HEK293 (cell line): ENCODE measurements around the gene ARL3.
A peak's percentile ranks its signal among the peaks of the same experiment; 100 is the strongest.
"Not testable (repeated sequence)": the region's sequence is repeated elsewhere in the genome, so short reads cannot be mapped to it uniquely, and the experiment has no call there.

ENCODE experiments used
- CTCF ChIA-PET: fragments of 350-600 bp; formaldehyde crosslinking; extraction: SDS; loops from one replicate; lab custom pipeline; 2021; ENCODE audit warnings: antibody characterized with exemption; lab: Yijun Ruan, JAX
- POLR2A ChIA-PET: fragments of 300-600 bp; formaldehyde crosslinking; extraction: SDS; loops from one replicate; lab custom pipeline; 2020; ENCODE audit warnings: antibody characterized with exemption, inconsistent platforms; lab: Yijun Ruan, JAX
- H3K27ac ChIP-seq: fragments of 200-500 bp; sonication (Bioruptor generic); 2 replicates; pipeline ENCODE4 v1.5.1; 2014; ENCODE audit warnings: low read depth, low read length, control low read depth, inconsistent platforms; ENCODE audit errors: extremely low read depth
- H3K36me3 ChIP-seq, 2 experiments: fragments of 200-500 bp in 1 of 2; sonication (Bioruptor generic) in 1 of 2; 1 replicate in 1 of 2; 2 replicates in 1 of 2; pipeline ENCODE4 v1.5.1; 2014 to 2017; ENCODE audit warnings: inconsistent platforms in 2 of 2, low read length in 2 of 2; ENCODE audit not compliant: control insufficient read depth in 2 of 2, insufficient read depth in 1 of 2
- H3K4me1 ChIP-seq: fragments of 200-500 bp; sonication (Bioruptor generic); 2 replicates; pipeline ENCODE4 v1.5.1; 2014; ENCODE audit warnings: mild to moderate bottlenecking, low read length, inconsistent platforms; ENCODE audit not compliant: control insufficient read depth, insufficient read depth
- H3K4me3 ChIP-seq: 2 replicates; pipeline ENCODE4 v1.5.1; 2011; ENCODE audit warnings: low read depth, mild to moderate bottlenecking, control low read depth, low read length, moderate library complexity
- H3K9me3 ChIP-seq: fragments of 200-500 bp; sonication (Bioruptor generic); 2 replicates; pipeline ENCODE4 v1.5.1; 2014; ENCODE audit warnings: low read depth, low read length, inconsistent platforms; ENCODE audit not compliant: control insufficient read depth, insufficient read depth
- KLF7 ChIP-seq: fragments of 450-650 bp; formaldehyde crosslinking; IDR thresholded peaks from 2 replicates; pipeline ENCODE4 v1.5.1; 2016; ENCODE audit warnings: missing biosample characterization, missing genetic modification characterization, borderline replicate concordance
- ZNF121 ChIP-seq: fragments of 450-650 bp; formaldehyde crosslinking; IDR thresholded peaks from 2 replicates; pipeline ENCODE4 v1.5.1; 2016; ENCODE audit warnings: missing biosample characterization, missing genetic modification characterization
- ZNF140 ChIP-seq: fragments of 450-650 bp; formaldehyde crosslinking; IDR thresholded peaks from 2 replicates; pipeline ENCODE4 v1.5.1; 2016; ENCODE audit warnings: missing biosample characterization, missing genetic modification characterization
- ZNF16 ChIP-seq: fragments of 450-650 bp; formaldehyde crosslinking; IDR thresholded peaks from 2 replicates; pipeline ENCODE4 v1.5.1; 2016; ENCODE audit warnings: low read depth, missing biosample characterization, missing genetic modification characterization
- ZNF174 ChIP-seq: fragments of 450-650 bp; formaldehyde crosslinking; IDR thresholded peaks from 2 replicates; pipeline ENCODE4 v1.5.0; 2017; ENCODE audit warnings: missing biosample characterization, mild to moderate bottlenecking, missing genetic modification characterization
- ZNF184 ChIP-seq: fragments of 450-650 bp; IDR thresholded peaks from 2 replicates; pipeline ENCODE4 v1.5.1; 2018; ENCODE audit warnings: missing biosample characterization, mild to moderate bottlenecking, missing genetic modification characterization
- ZNF19 ChIP-seq: fragments of 450-650 bp; formaldehyde crosslinking; IDR thresholded peaks from 2 replicates; pipeline ENCODE4; 2016; ENCODE audit warnings: missing biosample characterization, missing genetic modification characterization, low read depth
- ZNF404 ChIP-seq: fragments of 450-650 bp; formaldehyde crosslinking; IDR thresholded peaks from 2 replicates; pipeline ENCODE4 v1.5.1; 2017; ENCODE audit warnings: missing biosample characterization, missing genetic modification characterization
- ZNF426 ChIP-seq: fragments of 450-650 bp; formaldehyde crosslinking; IDR thresholded peaks from 2 replicates; pipeline ENCODE4 v1.5.1; 2017; ENCODE audit warnings: missing biosample characterization, missing genetic modification characterization, mild to moderate bottlenecking, inconsistent platforms, moderate library complexity
- ZNF544 ChIP-seq: fragments of 450-650 bp; formaldehyde crosslinking; IDR thresholded peaks from 2 replicates; pipeline ENCODE4 v1.5.0; 2017; ENCODE audit warnings: missing biosample characterization, missing genetic modification characterization
- ZNF626 ChIP-seq: fragments of 450-650 bp; sonication (Bioruptor Pico); formaldehyde crosslinking; IDR thresholded peaks from 2 replicates; pipeline ENCODE4 v1.5.1; 2018; ENCODE audit warnings: missing biosample characterization, missing genetic modification characterization, inconsistent platforms
- TF ChIP-seq, protein P1 (sequence below): fragments of 450-650 bp; formaldehyde crosslinking; conservative IDR thresholded peaks from 2 replicates; pipeline ENCODE4 v1.5.1; 2016; ENCODE audit warnings: low read depth, missing biosample characterization, missing genetic modification characterization
- TF ChIP-seq, protein P2 (sequence below): fragments of 450-650 bp; formaldehyde crosslinking; IDR thresholded peaks from 2 replicates; pipeline ENCODE4 v1.5.1; 2017; ENCODE audit warnings: missing biosample characterization, missing genetic modification characterization
- TF ChIP-seq, protein P3 (sequence below): fragments of 450-650 bp; formaldehyde crosslinking; IDR thresholded peaks from 2 replicates; pipeline ENCODE4 v1.5.1; 2016; ENCODE audit warnings: missing biosample characterization, missing genetic modification characterization, borderline replicate concordance

Gene ARL3

DNA sequence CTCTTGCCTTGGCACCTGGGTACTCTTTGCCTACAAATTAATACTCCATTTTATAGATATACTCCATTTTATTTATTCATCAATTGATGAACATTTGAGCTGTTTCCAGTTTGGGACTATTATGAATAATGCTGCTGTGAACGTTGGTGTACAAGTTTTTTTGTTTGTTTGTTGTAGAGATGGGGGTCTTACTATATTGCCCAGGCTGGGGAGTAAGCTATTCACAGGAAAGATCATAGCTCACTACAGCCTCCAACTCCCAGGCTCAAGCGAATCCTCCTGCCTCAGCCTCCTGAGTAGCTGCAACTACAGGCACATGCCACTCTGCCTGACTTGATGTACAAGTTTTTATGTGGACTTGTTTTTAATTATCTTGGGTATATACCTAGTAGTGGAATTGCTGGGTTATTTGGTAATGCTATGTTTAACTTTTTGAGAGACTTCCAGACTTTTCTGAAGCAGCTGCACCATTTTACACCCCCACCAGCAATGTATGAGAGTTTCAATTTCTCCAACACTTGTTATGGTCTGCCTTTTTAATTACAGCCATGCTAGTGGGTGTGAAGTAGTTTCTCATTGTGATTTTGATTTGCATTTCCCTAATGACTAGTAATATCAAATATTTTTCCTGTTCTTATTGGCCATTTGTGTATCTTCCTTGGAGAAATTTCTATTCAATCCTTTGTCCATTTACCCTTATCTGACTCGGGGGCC, 45.5 kb upstream of the ARL3 start:
- peaks cover 2% of the 10 kb centered on the region; the same call in 1 of the 2 replicates for H3K4me1 ChIP-seq
- ChIA-PET CTCF (interaction anchor here (0.6 to 0.7 kb wide), 5 partner anchors 71 to 1157 kb away, joined by 3 to 5 read pairs (median 4); no protein-coding TSS in a partner anchor), POLR2A (no interaction called here)
- H3K36me3 ChIP-seq, result no peaks in the 10 kb centered on the region
- no peak overlapping the region for H3K27ac ChIP-seq
- TF ChIP-seq ZNF121 (tag by site-specific recombination), result peak; percentile 90
- TF ChIP-seq, protein P1, sequence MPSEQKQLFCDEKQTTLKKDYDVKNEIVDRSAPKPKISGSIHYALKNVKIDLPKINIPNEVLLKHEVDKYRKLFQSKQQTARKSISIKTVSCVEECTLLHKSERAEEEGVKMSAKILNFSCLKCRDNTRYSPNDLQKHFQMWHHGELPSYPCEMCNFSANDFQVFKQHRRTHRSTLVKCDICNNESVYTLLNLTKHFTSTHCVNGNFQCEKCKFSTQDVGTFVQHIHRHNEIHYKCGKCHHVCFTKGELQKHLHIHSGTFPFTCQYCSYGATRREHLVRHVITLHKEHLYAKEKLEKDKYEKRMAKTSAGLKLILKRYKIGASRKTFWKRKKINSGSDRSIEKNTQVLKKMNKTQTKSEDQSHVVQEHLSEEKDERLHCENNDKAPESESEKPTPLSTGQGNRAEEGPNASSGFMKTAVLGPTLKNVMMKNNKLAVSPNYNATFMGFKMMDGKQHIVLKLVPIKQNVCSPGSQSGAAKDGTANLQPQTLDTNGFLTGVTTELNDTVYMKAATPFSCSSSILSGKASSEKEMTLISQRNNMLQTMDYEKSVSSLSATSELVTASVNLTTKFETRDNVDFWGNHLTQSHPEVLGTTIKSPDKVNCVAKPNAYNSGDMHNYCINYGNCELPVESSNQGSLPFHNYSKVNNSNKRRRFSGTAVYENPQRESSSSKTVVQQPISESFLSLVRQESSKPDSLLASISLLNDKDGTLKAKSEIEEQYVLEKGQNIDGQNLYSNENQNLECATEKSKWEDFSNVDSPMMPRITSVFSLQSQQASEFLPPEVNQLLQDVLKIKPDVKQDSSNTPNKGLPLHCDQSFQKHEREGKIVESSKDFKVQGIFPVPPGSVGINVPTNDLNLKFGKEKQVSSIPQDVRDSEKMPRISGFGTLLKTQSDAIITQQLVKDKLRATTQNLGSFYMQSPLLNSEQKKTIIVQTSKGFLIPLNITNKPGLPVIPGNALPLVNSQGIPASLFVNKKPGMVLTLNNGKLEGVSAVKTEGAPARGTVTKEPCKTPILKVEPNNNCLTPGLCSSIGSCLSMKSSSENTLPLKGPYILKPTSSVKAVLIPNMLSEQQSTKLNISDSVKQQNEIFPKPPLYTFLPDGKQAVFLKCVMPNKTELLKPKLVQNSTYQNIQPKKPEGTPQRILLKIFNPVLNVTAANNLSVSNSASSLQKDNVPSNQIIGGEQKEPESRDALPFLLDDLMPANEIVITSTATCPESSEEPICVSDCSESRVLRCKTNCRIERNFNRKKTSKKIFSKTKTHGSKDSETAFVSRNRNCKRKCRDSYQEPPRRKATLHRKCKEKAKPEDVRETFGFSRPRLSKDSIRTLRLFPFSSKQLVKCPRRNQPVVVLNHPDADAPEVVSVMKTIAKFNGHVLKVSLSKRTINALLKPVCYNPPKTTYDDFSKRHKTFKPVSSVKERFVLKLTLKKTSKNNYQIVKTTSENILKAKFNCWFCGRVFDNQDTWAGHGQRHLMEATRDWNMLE (tag by site-specific recombination), result no peak
- peak; percentile 99 for TF ChIP-seq ZNF184 (tag by site-specific recombination)
- TF ChIP-seq, protein P2, sequence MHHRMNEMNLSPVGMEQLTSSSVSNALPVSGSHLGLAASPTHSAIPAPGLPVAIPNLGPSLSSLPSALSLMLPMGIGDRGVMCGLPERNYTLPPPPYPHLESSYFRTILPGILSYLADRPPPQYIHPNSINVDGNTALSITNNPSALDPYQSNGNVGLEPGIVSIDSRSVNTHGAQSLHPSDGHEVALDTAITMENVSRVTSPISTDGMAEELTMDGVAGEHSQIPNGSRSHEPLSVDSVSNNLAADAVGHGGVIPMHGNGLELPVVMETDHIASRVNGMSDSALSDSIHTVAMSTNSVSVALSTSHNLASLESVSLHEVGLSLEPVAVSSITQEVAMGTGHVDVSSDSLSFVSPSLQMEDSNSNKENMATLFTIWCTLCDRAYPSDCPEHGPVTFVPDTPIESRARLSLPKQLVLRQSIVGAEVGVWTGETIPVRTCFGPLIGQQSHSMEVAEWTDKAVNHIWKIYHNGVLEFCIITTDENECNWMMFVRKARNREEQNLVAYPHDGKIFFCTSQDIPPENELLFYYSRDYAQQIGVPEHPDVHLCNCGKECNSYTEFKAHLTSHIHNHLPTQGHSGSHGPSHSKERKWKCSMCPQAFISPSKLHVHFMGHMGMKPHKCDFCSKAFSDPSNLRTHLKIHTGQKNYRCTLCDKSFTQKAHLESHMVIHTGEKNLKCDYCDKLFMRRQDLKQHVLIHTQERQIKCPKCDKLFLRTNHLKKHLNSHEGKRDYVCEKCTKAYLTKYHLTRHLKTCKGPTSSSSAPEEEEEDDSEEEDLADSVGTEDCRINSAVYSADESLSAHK (tag by site-specific recombination), result peak; percentile 66; the same call in 1 of the 2 replicates
- no peak for TF ChIP-seq ZNF544 (tag by site-specific recombination)
- H3K4me3 ChIP-seq, result no peak overlapping the region
- H3K9me3 ChIP-seq, result no peaks in the 10 kb centered on the region

DNA sequence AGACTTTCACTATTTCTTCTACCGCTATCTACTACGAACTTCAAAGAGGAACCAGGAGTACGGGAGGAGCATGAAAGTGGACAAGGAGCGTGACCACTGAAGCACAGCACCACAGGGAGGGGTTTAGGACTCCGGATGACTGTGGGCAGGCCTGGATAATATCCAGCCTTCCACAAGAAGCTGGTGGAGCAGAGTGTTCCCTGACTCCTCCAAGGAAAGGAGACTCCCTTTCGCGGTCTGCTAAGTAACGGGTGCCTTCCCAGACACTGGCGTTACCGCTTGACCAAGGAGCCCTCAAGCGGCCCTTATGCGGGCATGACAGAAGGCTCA, 44.7 kb upstream of the ARL3 start:
- CTCF ChIA-PET, result interaction anchor here (0.6 kb wide), 1 partner anchor 72 kb away, joined by 4 read pairs; no protein-coding TSS in a partner anchor
- H3K9me3 ChIP-seq, H3K4me3 ChIP-seq, POLR2A ChIA-PET, H3K4me1 ChIP-seq, H3K36me3 ChIP-seq, H3K27ac ChIP-seq: not testable (repeated sequence)

DNA sequence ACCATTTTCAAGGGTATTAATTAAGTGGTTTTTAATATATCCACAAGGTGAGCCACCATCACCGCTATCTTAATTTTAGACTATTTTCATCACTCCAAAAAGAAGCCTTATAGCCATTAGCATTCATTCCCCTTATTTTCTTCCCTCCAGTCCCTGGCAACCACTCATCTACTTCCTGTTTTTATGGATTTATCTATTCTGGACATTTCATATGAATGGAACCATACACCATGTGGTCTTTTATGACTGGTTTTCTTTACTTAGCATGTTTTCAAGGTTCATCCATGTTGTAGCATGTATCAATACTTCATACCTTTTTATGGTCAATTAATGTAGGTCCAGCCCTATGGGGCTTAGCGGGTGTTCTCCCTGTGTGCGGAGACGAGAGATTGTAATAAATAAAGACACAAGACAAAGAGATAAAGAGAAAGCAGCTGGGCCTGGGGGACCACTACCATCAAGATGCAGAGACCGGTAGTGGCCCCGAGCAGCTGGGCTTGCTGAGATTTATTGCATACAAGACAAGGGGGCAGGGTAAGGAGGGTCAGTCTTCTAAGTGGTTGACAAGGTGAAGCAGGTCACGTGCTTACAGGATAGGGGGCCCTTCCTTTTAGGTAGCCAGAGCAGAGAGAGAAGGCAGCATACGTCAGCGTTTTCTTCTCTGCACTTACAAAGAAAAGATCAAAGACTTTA, 44.2 kb upstream of the ARL3 start:
- no peaks in the 10 kb centered on the region for H3K36me3 ChIP-seq
- no peak overlapping the region for H3K4me3 ChIP-seq
- no peaks in the 10 kb centered on the region for H3K9me3 ChIP-seq
- H3K4me1 ChIP-seq, result no peaks in the 10 kb centered on the region
- CTCF ChIA-PET, result no interaction called here
- H3K27ac ChIP-seq, result no peak overlapping the region
- no peak for TF ChIP-seq ZNF626 (tag by site-specific recombination)
- TF ChIP-seq KLF7, result no peak
- TF ChIP-seq ZNF404 (tag by site-specific recombination), result no peak
- TF ChIP-seq, protein P3, sequence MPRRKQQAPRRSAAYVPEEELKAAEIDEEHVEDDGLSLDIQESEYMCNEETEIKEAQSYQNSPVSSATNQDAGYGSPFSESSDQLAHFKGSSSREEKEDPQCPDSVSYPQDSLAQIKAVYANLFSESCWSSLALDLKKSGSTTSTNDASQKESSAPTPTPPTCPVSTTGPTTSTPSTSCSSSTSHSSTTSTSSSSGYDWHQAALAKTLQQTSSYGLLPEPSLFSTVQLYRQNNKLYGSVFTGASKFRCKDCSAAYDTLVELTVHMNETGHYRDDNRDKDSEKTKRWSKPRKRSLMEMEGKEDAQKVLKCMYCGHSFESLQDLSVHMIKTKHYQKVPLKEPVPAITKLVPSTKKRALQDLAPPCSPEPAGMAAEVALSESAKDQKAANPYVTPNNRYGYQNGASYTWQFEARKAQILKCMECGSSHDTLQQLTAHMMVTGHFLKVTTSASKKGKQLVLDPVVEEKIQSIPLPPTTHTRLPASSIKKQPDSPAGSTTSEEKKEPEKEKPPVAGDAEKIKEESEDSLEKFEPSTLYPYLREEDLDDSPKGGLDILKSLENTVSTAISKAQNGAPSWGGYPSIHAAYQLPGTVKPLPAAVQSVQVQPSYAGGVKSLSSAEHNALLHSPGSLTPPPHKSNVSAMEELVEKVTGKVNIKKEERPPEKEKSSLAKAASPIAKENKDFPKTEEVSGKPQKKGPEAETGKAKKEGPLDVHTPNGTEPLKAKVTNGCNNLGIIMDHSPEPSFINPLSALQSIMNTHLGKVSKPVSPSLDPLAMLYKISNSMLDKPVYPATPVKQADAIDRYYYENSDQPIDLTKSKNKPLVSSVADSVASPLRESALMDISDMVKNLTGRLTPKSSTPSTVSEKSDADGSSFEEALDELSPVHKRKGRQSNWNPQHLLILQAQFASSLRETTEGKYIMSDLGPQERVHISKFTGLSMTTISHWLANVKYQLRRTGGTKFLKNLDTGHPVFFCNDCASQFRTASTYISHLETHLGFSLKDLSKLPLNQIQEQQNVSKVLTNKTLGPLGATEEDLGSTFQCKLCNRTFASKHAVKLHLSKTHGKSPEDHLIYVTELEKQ (tag by site-specific recombination), result no peak
- no peak for TF ChIP-seq ZNF426 (tag by site-specific recombination)
- TF ChIP-seq ZNF19 (tag by site-specific recombination), result no peak
- no peak for TF ChIP-seq ZNF16 (tag by site-specific recombination)
- no peak for TF ChIP-seq ZNF174 (tag by site-specific recombination)
- no peak for TF ChIP-seq ZNF140 (tag by site-specific recombination)
- TF ChIP-seq, all 188 proteins: peak for 0
- POLR2A ChIA-PET, result no interaction called here
